GM19238 (cell line): ENCODE data around the gene ROPN1B.
"Not testable (repeated sequence)": the region's sequence is repeated elsewhere in the genome, so short reads cannot be mapped to it uniquely, and the experiment has no call there.

Experiments
- DNase-seq: peaks from one replicate; pipeline ENCODE4 v3.0.0; 2011; ENCODE audit warnings: low spot score; ENCODE audit not compliant: insufficient read length

ROPN1B gene

GRCh38 chr3:125968701-125969592 lies at the start of gene ROPN1B:
Gene ROPN1B (plus strand): TSS chr3:125969178. CDS start chr3:125972055, 2,877 bp downstream.
- not testable (repeated sequence) for DNase-seq

GRCh38 chr3:125920191-125920590 lies 48.8 kb upstream of the ROPN1B start:
- DNase-seq: not testable (repeated sequence)

- DNase-seq: not testable (repeated sequence)
Observed at GRCh38 chr3:125920751-125921279, 48.2 kb upstream of the ROPN1B start.

- not testable (repeated sequence) for DNase-seq
Observed at GRCh38 chr3:125921712-125922111, 47.3 kb upstream of the ROPN1B start.

- not testable (repeated sequence) for DNase-seq
Observed at GRCh38 chr3:125923324-125924115, 45.5 kb upstream of the ROPN1B start.

- not testable (repeated sequence) for DNase-seq
Observed at GRCh38 chr3:125924276-125924675, 44.7 kb upstream of the ROPN1B start.

GRCh38 chr3:125925727-125926126 lies 43.3 kb upstream of the ROPN1B start:
- DNase-seq: not testable (repeated sequence)

DNA sequence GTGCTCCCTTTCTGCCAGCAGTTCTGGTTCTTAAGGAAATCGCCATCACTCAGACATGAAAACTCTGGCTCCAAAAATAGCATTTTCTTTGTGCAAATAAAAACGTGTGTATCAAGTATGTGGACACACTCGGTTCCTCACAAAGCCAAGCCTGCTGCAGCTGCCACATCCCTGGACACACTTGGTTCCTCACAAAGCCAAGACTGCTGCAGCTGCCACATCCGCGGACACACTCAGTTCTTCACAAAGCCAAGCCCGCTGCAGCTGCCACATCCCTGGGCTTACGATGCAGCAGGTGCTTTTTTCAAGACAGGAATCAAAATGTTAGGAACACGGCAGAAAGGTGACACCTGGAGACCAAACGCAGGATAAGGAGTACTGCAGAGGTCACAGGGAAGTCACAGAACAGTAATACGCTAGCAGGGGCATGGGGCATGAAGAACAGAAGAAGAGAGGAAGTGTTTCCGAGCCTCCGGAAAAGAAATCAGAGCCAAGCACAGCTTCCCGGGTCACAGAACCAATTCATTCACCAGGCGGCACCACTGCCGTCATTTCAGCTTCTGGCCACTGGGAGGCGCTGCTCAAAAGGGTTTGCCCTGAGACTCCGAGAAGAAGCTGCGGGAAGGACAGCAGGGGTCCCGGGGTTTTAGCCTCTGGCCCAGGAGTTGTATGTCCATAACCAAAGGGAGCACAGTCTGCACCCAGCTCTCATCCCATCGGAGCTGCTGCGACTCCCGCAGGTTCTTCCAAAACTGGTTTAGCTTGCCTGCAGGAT lies 40.0 kb upstream of the ROPN1B start:
- not testable (repeated sequence) for DNase-seq

GRCh38 chr3:125929765-125930164 lies 39.2 kb upstream of the ROPN1B start:
- not testable (repeated sequence) for DNase-seq

DNA sequence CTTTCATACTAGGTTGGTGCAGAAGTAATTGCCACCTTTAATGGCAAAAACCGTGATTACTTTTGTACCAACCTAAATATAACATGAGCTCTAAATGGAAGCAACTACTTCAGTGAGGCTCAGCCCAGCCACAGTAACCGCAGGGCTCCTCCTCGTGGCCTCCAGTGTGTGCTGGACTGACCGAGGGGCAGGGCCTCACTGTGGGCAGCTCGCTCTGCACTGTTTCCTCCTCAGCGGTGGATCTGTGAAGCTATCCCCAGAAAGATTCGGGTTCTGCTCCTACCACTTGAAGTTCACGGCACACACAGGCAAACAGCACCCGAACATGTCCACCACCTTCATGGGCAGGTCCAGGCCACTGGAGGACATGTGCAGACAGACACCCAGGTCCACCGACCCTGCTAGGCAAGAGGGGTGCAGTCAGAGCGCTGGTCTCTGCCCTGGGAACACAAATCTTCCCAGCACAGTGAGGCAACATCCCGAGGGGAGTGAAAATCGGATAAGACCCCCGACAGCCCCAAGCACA lies 37.6 kb upstream of the ROPN1B start:
- not testable (repeated sequence) for DNase-seq

- not testable (repeated sequence) for DNase-seq
Observed at GRCh38 chr3:125933397-125934173, 35.4 kb upstream of the ROPN1B start.

GRCh38 chr3:125935252-125935874 lies 33.6 kb upstream of the ROPN1B start:
- not testable (repeated sequence) for DNase-seq

GRCh38 chr3:125936210-125936815 lies 32.7 kb upstream of the ROPN1B start:
- not testable (repeated sequence) for DNase-seq

- not testable (repeated sequence) for DNase-seq
Observed at GRCh38 chr3:125936891-125937290, 32.1 kb upstream of the ROPN1B start.

GRCh38 chr3:125947806-125948205 lies 21.2 kb upstream of the ROPN1B start:
- not testable (repeated sequence) for DNase-seq

GRCh38 chr3:125948901-125949300 lies 20.1 kb upstream of the ROPN1B start:
- not testable (repeated sequence) for DNase-seq

DNA sequence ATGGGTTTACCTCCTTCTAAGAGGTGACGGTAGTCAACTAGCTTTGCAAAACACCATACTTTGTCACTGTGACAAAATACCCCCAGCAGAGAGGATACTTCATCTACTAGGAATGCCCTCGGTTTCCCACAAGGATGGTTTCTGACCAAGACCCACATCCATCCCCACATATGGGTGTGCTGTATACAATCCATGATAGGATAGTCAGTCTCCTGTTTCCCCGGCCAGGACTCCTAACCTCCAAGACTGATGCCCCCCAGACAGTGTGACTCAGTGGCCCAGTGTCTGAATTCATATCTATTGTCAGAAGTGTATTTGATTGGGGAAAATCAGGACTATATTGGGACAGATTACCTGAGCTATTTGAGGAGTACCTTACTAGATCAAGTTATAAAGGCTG lies 17.8 kb upstream of the ROPN1B start:
- not testable (repeated sequence) for DNase-seq

GRCh38 chr3:125957020-125957419 lies 12.0 kb upstream of the ROPN1B start:
- not testable (repeated sequence) for DNase-seq
